GM23338 (cell line): ENCODE results near the gene WNK1. TPM values are rescaled to one million over a fixed set of nuclear protein-coding genes. Genes with fewer than 3 reads are reported as not detected.

Experiments
- ATAC-seq: fragments of 200-7000 bp; cut with Tn5 transposase; 3 replicates; pipeline ENCODE4 v1.9.1; 2020
- DNase-seq: peaks from one replicate; pipeline ENCODE4 v3.0.0-alpha.2; 2015; ENCODE audit warnings: low spot score
- H2AFZ ChIP-seq: fragments of 200-600 bp; sonication (generic); 2 replicates; pipeline ENCODE4 v1.8.0; 2016; ENCODE audit warnings: antibody characterized with exemption, mild to moderate bottlenecking, moderate library complexity
- H3F3A ChIP-seq: fragments of 200-600 bp; sonication (generic); replicated peaks from 2 replicates; pipeline ENCODE4 v1.8.0; 2017; ENCODE audit warnings: antibody characterized with exemption, mixed run types, low read depth
- H3K27ac ChIP-seq: fragments of 200-600 bp; sonication (generic); 2 replicates; pipeline ENCODE4 v1.6.1; 2016; ENCODE audit warnings: low read depth
- H3K27me3 ChIP-seq: fragments of 200-600 bp; sonication (generic); 2 replicates; pipeline ENCODE4 v1.8.0; 2016; ENCODE audit warnings: mild to moderate bottlenecking, mixed run types, moderate library complexity; ENCODE audit not compliant: insufficient read depth
- H3K36me3 ChIP-seq: fragments of 200-600 bp; sonication (generic); 2 replicates; pipeline ENCODE4 v1.8.0; 2016; ENCODE audit warnings: mild to moderate bottlenecking; ENCODE audit not compliant: insufficient read depth
- H3K4me1 ChIP-seq: fragments of 200-600 bp; sonication (generic); 2 replicates; pipeline ENCODE4 v1.8.0; 2016; ENCODE audit warnings: mild to moderate bottlenecking, moderate library complexity; ENCODE audit not compliant: insufficient read depth
- H3K4me2 ChIP-seq: fragments of 200-600 bp; sonication (generic); 2 replicates; pipeline ENCODE4 v1.7.1; 2017; ENCODE audit warnings: mixed run types
- H3K4me3 ChIP-seq: fragments of 200-600 bp; sonication (generic); 2 replicates; pipeline ENCODE4 v1.6.1; 2016; ENCODE audit warnings: mixed run types
- H3K79me2 ChIP-seq: fragments of 200-600 bp; sonication (generic); replicated peaks from 2 replicates; pipeline ENCODE4 v1.8.0; 2017; ENCODE audit warnings: mild to moderate bottlenecking; ENCODE audit not compliant: insufficient read depth
- H3K9me2 ChIP-seq: fragments of 200-600 bp; sonication (generic); 2 replicates; pipeline ENCODE4 v1.8.0; 2017; ENCODE audit not compliant: insufficient read depth
- H4K20me1 ChIP-seq: fragments of 200-600 bp; sonication (generic); replicated peaks from 2 replicates; pipeline ENCODE4 v1.8.0; 2017; ENCODE audit warnings: mild to moderate bottlenecking; ENCODE audit not compliant: insufficient read depth
- H3K27ac Mint-ChIP-seq: 2 replicates; pipeline ENCODE4 v1.8.0; 2020; ENCODE audit warnings: inconsistent platforms, mild to moderate bottlenecking, moderate library complexity, mixed read lengths
- H3K27me3 Mint-ChIP-seq: 3 replicates; pipeline ENCODE4 v1.8.0; 2022; ENCODE audit warnings: low read depth, mild to moderate bottlenecking, moderate library complexity, mixed read lengths, inconsistent platforms; ENCODE audit not compliant: insufficient read depth, poor library complexity
- H3K36me3 Mint-ChIP-seq: 3 replicates; pipeline ENCODE4 v1.8.0; 2021; ENCODE audit warnings: low read depth, mild to moderate bottlenecking, inconsistent platforms, moderate library complexity, mixed read lengths
- H3K4me1 Mint-ChIP-seq: 3 replicates; pipeline ENCODE4 v1.8.0; 2020; ENCODE audit warnings: mild to moderate bottlenecking, inconsistent platforms, mixed read lengths
- H3K4me3 Mint-ChIP-seq: 3 replicates; pipeline ENCODE4 v1.8.0; 2021; ENCODE audit warnings: moderate library complexity, mild to moderate bottlenecking, inconsistent platforms, mixed read lengths
- H3K9me3 Mint-ChIP-seq: 3 replicates; pipeline ENCODE4 v1.8.0; 2020; ENCODE audit warnings: moderate library complexity, mild to moderate bottlenecking, inconsistent platforms, mixed read lengths
- CREB1 ChIP-seq: fragments of 250-450 bp; sonication (Bioruptor Pico); IDR thresholded peaks from 2 replicates; pipeline ENCODE4 v1.5.0; 2020; ENCODE audit warnings: low read depth, mild to moderate bottlenecking, moderate library complexity
- EZH2phosphoT487 ChIP-seq: fragments of 200-600 bp; sonication (generic); IDR thresholded peaks from one replicate; pipeline ENCODE4 v1.8.1; 2018; ENCODE audit warnings: antibody characterized with exemption; ENCODE audit not compliant: unreplicated experiment
- JUNB ChIP-seq: IDR thresholded peaks from one replicate; pipeline ENCODE4 v1.6.1; 2016; ENCODE audit warnings: antibody characterized with exemption; ENCODE audit not compliant: unreplicated experiment
- REST ChIP-seq: IDR thresholded peaks from one replicate; pipeline ENCODE4 v1.6.1; 2018; ENCODE audit warnings: antibody characterized with exemption; ENCODE audit not compliant: unreplicated experiment
- STAT1 ChIP-seq: IDR thresholded peaks from one replicate; pipeline ENCODE4 v1.6.1; 2016; ENCODE audit warnings: antibody characterized with exemption; ENCODE audit not compliant: unreplicated experiment
- ZNF114 ChIP-seq: fragments of 250-450 bp; sonication (Bioruptor Pico); IDR thresholded peaks from 2 replicates; pipeline ENCODE4 v1.5.0; 2020; ENCODE audit warnings: mild to moderate bottlenecking, moderate library complexity
- ZNF331 ChIP-seq: fragments of 250-450 bp; sonication (Bioruptor Pico); IDR thresholded peaks from 2 replicates; pipeline ENCODE4 v1.5.0; 2020; ENCODE audit warnings: low read depth, mild to moderate bottlenecking, moderate library complexity
- polyA plus RNA-seq: library from polyadenylated mRNA; unstranded; fragments of >200 nt; fragmentation: Nextera tagmentation; extraction: Ambion mirVana; gene quantifications from 2 replicates; pipeline ENCODE4 v1.2.1, GENCODE V29; 2016
- total RNA-seq: library from RNA; depleted of rRNA; stranded (reverse); fragments of >200 nt; shearing (Covaris generic); gene quantifications from 2 replicates; pipeline ENCODE4 v1.2.3, GENCODE V29; 2014
- TF ChIP-seq, protein P1 (sequence below): IDR thresholded peaks from 2 replicates; pipeline ENCODE4 v1.6.1; 2016; ENCODE audit warnings: antibody characterized with exemption

The WNK1 gene
- total and polyA plus RNA-seq, 2 experiments from 2014 or later, result 86.8 to 114 TPM

DNA sequence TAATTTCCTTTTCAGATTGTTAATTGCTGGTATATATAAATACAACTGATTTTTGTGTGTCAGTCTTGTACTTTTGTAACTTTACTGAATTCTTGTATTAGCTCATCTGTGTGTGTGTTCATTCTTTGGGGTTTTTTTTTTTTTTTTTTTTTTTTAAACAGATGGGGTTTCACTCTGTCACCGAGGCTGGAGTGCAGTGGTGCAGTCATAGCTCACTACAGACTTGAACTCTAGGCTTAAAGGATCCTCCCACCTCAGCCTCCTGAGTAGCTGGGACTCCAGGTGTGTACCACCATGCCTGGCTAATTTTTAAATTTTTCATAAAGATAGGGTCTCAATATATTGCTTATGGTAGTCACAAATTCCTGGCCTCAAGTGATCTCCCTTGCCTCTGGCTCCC is 68.0 kb downstream of the WNK1 start:
- H3K4me3 ChIP-seq, result no peak overlapping the region
- H3K36me3 ChIP-seq, result no peaks in the 10 kb centered on the region; the same call in 1 of the 2 replicates
- DNase-seq, result no peak
- peaks cover 7% of the 10 kb centered on the region; the same call in 1 of the 2 replicates for H4K20me1 ChIP-seq
- Mint-ChIP-seq H3K9me3 (no peaks in the 10 kb centered on the region), H3K4me3 (no peak overlapping the region), H3K36me3 (peaks cover 15% of the 10 kb centered on the region), H3K27me3 (peaks cover 2% of the 10 kb centered on the region), H3K27ac (peak overlapping the region; percentile 76; the same call in 1 of the 2 replicates), H3K4me1 (peaks cover 27% of the 10 kb centered on the region)
- H3K27me3 ChIP-seq, result no peaks in the 10 kb centered on the region
- H3K9me2 ChIP-seq, result no peaks in the 10 kb centered on the region
- H3K27ac ChIP-seq, result no peak overlapping the region
- ATAC-seq, result no peak
- H2AFZ ChIP-seq, result no peak overlapping the region
- TF ChIP-seq, protein P1, sequence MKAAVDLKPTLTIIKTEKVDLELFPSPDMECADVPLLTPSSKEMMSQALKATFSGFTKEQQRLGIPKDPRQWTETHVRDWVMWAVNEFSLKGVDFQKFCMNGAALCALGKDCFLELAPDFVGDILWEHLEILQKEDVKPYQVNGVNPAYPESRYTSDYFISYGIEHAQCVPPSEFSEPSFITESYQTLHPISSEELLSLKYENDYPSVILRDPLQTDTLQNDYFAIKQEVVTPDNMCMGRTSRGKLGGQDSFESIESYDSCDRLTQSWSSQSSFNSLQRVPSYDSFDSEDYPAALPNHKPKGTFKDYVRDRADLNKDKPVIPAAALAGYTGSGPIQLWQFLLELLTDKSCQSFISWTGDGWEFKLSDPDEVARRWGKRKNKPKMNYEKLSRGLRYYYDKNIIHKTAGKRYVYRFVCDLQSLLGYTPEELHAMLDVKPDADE, result no peak
- no peaks in the 10 kb centered on the region for H3F3A ChIP-seq
- H3K4me2 ChIP-seq, result no peak overlapping the region
- H3K79me2 ChIP-seq, result peaks cover 71% of the 10 kb centered on the region
- H3K4me1 ChIP-seq, result peaks cover 16% of the 10 kb centered on the region

DNA sequence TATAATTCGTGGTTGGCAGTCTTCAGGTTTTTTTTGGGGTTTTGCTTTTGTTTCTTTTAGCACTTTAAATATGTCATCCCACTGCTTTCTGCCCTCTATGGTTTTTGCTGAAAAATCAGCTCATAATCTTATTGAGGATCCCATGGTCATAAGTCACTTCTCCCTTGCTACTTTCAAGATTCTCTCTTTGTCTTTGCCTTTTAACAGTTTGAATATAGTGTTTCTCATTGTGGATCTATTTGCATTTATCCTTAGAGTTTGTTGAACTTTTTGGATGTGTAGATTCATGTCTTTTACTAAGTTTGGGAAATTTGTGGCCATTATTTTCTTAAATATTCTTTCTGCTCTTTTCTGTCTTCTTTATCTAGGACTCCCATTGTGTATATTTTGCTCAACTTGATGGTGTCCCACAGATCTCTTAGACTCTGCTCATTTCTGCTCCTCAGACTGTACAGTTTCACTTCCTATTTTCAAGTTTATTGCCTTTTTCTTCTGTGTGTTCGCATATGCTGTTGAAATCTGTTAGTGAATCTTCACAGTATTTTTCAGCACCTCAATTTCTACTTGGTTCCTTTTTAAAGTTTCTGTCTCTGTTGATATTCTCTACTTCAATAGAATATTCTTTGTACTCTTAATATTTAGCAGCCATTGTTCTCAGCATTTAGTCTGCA is 70.8 kb downstream of the WNK1 start:
- TF ChIP-seq STAT1 (no peak), JUNB (no peak)
- no peak for ATAC-seq

DNA sequence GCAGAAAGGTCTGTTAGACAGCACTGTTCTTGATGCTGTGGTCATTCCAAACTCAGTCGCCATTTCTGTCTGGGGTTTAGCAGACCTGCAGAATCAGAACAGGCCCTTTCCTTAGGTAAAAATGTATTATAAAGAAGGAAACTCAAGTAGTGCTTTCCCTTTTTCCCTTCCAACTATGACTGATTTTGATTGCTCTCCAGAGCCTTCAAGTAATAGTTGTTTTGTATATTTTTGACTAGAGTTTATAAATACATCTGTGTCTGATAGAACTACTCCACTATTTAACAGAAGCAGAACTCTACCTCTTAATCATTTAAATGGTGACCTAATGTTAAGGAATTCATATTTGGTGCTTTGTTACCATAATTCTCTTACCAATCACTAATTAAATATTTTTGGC is 74.0 kb downstream of the WNK1 start:
- no peaks in the 10 kb centered on the region for H3K27me3 ChIP-seq
- no peaks in the 10 kb centered on the region for H3K9me2 ChIP-seq
- H3K27ac ChIP-seq, result no peak overlapping the region
- no peak for ATAC-seq
- no peak overlapping the region for H3K4me3 ChIP-seq
- no peak overlapping the region for H2AFZ ChIP-seq
- DNase-seq, result no peak
- H3F3A ChIP-seq, result no peaks in the 10 kb centered on the region
- peaks cover 14% of the 10 kb centered on the region; the same call in 1 of the 2 replicates for H3K36me3 ChIP-seq
- no peaks in the 10 kb centered on the region for H3K4me1 Mint-ChIP-seq
- peaks cover 49% of the 10 kb centered on the region for H3K79me2 ChIP-seq
- H4K20me1 ChIP-seq, result peaks cover 16% of the 10 kb centered on the region; the same call in 1 of the 2 replicates
- peaks cover 24% of the 10 kb centered on the region for H3K36me3 Mint-ChIP-seq
- H3K4me1 ChIP-seq, result no peaks in the 10 kb centered on the region
- H3K9me3 Mint-ChIP-seq, result no peaks in the 10 kb centered on the region
- H3K4me3 Mint-ChIP-seq, result no peak overlapping the region
- no peaks in the 10 kb centered on the region for H3K27me3 Mint-ChIP-seq
- H3K27ac Mint-ChIP-seq, result no peak overlapping the region
- H3K4me2 ChIP-seq, result no peak overlapping the region
- TF ChIP-seq STAT1, result no peak
- no peak for TF ChIP-seq REST
- no peak for TF ChIP-seq ZNF331 (CRISPR knock-in tag)
- no peak for TF ChIP-seq ZNF114
- no peak for TF ChIP-seq CREB1 (CRISPR knock-in tag)
- no peak for TF ChIP-seq EZH2phosphoT487

More for the DNA sequence above, 70.8 kb downstream of the WNK1 start:
- Histone ChIP-seq H2AFZ (no peak overlapping the region), H4K20me1 (peaks cover 9% of the 10 kb centered on the region; the same call in 1 of the 2 replicates), H3K27me3 (no peaks in the 10 kb centered on the region), H3K9me2 (no peaks in the 10 kb centered on the region), H3K36me3 (0 out of 2 replicates have a peak, but pooled peaks cover 3% of the 10 kb centered on the region), H3K4me3 (no peak overlapping the region), H3K4me1 (peaks cover 13% of the 10 kb centered on the region), H3K4me2 (no peak overlapping the region), H3K27ac (no peak overlapping the region), H3K79me2 (peaks cover 79% of the 10 kb centered on the region), H3F3A (no peaks in the 10 kb centered on the region)
- H3K4me1 Mint-ChIP-seq, result peaks cover 14% of the 10 kb centered on the region
- no peak for DNase-seq
- H3K36me3 Mint-ChIP-seq, result peaks cover 3% of the 10 kb centered on the region; the same call in 1 of the 3 replicates
- H3K27me3 Mint-ChIP-seq, result peaks cover 2% of the 10 kb centered on the region
- no peaks in the 10 kb centered on the region for H3K9me3 Mint-ChIP-seq
- H3K27ac Mint-ChIP-seq, result no peak overlapping the region
- H3K4me3 Mint-ChIP-seq, result no peak overlapping the region
